Activated CD4-positive, alpha-beta T cell treated with anti-CD3 and anti-CD28 coated beads, Interleukin-2, amount 50 U/mL, for 4 hours (primary cell): ENCODE measurements around the gene GJB1.
"Not testable (repeated sequence)": the region's sequence is repeated elsewhere in the genome, so short reads cannot be mapped to it uniquely, and the experiment has no call there.

ENCODE experiments used
- DNase-seq, 2 experiments: peaks; one replicate each; pipeline ENCODE4 v3.0.0-alpha.2; 2020

The GJB1 gene

GRCh38 chrX:71222929-71223328 is at the start of gene GJB1:
TSS of gene GJB1 (plus strand) at chrX:71223224. CDS start at chrX:71223708, 484 bp downstream.
- no peak for DNase-seq

GRCh38 chrX:71173440-71173839 is 49.6 kb upstream of the GJB1 start:
- no peak for DNase-seq

- DNase-seq = no peak
Observed at GRCh38 chrX:71174795-71175194, 48.2 kb upstream of the GJB1 start.

GRCh38 chrX:71175531-71175930 is 47.5 kb upstream of the GJB1 start:
- no peak for DNase-seq

GRCh38 chrX:71177327-71177726 is 45.7 kb upstream of the GJB1 start:
- DNase-seq = no peak

GRCh38 chrX:71178908-71179307 is 44.1 kb upstream of the GJB1 start:
- peak; percentile 24 to 32 for DNase-seq

GRCh38 chrX:71180579-71181265 is 42.3 kb upstream of the GJB1 start:
- not testable (repeated sequence) for DNase-seq

- DNase-seq = peak; percentile 8 to 10
Observed at GRCh38 chrX:71181558-71181909, 41.5 kb upstream of the GJB1 start.

GRCh38 chrX:71181910-71182799 is 40.9 kb upstream of the GJB1 start:
- DNase-seq = peak; percentile 70 to 73

- DNase-seq = no peak
Observed at GRCh38 chrX:71182871-71183270, 40.2 kb upstream of the GJB1 start.

- DNase-seq = no peak
Observed at GRCh38 chrX:71183341-71183740, 39.7 kb upstream of the GJB1 start.

GRCh38 chrX:71184092-71184491 is 38.9 kb upstream of the GJB1 start:
- DNase-seq = no peak

GRCh38 chrX:71184803-71185495 is 38.1 kb upstream of the GJB1 start:
- DNase-seq = no peak

GRCh38 chrX:71191248-71191647 is 31.8 kb upstream of the GJB1 start:
- no peak for DNase-seq

- no peak for DNase-seq
Observed at GRCh38 chrX:71195964-71196649, 26.9 kb upstream of the GJB1 start.

GRCh38 chrX:71198066-71198465 is 25.0 kb upstream of the GJB1 start:
- no peak for DNase-seq

- DNase-seq = no peak
Observed at GRCh38 chrX:71199252-71200008, 23.6 kb upstream of the GJB1 start.

- DNase-seq = no peak
Observed at GRCh38 chrX:71210816-71211215, 12.2 kb upstream of the GJB1 start.

GRCh38 chrX:71212536-71212935 is 10.5 kb upstream of the GJB1 start:
- DNase-seq = no peak

- DNase-seq = no peak
Observed at GRCh38 chrX:71214152-71214551, 8.9 kb upstream of the GJB1 start.

- DNase-seq = no peak
Observed at GRCh38 chrX:71214604-71215337, 8.3 kb upstream of the GJB1 start.
